K562 (cell line): ENCODE measurements around the gene CABP2. TPM values are rescaled to one million over a fixed set of nuclear protein-coding genes. Genes with fewer than 3 reads are reported as not detected.

Experiments
- HDAC8 ChIP-seq: fragments of 450-650 bp; IDR thresholded peaks from 2 replicates; pipeline ENCODE4 v1.6.1; 2016; ENCODE audit warnings: mild to moderate bottlenecking, missing genetic modification characterization, moderate library complexity, missing compliant biosample characterization
- MYBL2 ChIP-seq, 2 experiments: fragments of 450-650 bp in 1 of 2; sonication (generic) in 1 of 2; formaldehyde crosslinking in 1 of 2; IDR thresholded peaks; 2 replicates each; pipeline versions ENCODE4 v1.6.1 to v1.8.1; 2017 to 2022; ENCODE audit warnings: borderline replicate concordance in 1 of 2, inconsistent platforms in 1 of 2, low read depth in 1 of 2, mild to moderate bottlenecking in 1 of 2, missing genetic modification reagents in 1 of 2, moderate library complexity in 1 of 2
- NFIC ChIP-seq: fragments of 450-650 bp; IDR thresholded peaks from 2 replicates; pipeline ENCODE4 v1.6.1; 2017; ENCODE audit warnings: mild to moderate bottlenecking, inconsistent platforms
- RFX1 ChIP-seq: fragments of 450-650 bp; IDR thresholded peaks from 2 replicates; pipeline ENCODE4 v1.6.1; 2016; ENCODE audit warnings: mild to moderate bottlenecking, moderate library complexity
- TRIM24 ChIP-seq, 2 experiments: fragments of 450-650 bp; IDR thresholded peaks; 2 replicates each; pipeline ENCODE4 v1.6.1; 2016
- ZNF217 ChIP-seq: sonication (generic); formaldehyde crosslinking; IDR thresholded peaks from 2 replicates; pipeline ENCODE4 v1.8.0; 2022; ENCODE audit warnings: mild to moderate bottlenecking, missing genetic modification reagents
- ZNF41 ChIP-seq: fragments of 250-450 bp; sonication (Bioruptor Pico); conservative IDR thresholded peaks from 2 replicates; pipeline ENCODE4 v1.4.0; 2020; ENCODE audit warnings: mild to moderate bottlenecking
- ZNF507 ChIP-seq: conservative IDR thresholded peaks from 2 replicates; pipeline ENCODE4 v1.6.1; 2017; ENCODE audit warnings: missing genetic modification characterization, missing compliant biosample characterization
- ZSCAN29 ChIP-seq: fragments of 450-650 bp; IDR thresholded peaks from 2 replicates; pipeline ENCODE4 v1.6.1; 2017
- polyA plus RNA-seq, 8 experiments: library from polyadenylated mRNA; depleted of rRNA in 4 of 8; stranded (reverse) in 5 of 8; unstranded in 3 of 8; fragments of >200 nt; fragmentation: Nextera tagmentation in 2 of 8; fragmentation: Illumina TruSeq in 1 of 8; extraction: Ambion mirVana in 2 of 8; extraction: Trizol in 1 of 8; gene quantifications; 2 replicates each; pipeline versions ENCODE4 v1.2.1 to v1.2.3, GENCODE V29; 2011 to 2014; ENCODE audit warnings: inconsistent platforms in 1 of 8, missing spikeins in 1 of 8
- total RNA-seq, 7 experiments: library from RNA; depleted of rRNA in 6 of 7; stranded (reverse); fragments of >200 nt in 6 of 7; fragmentation: Illumina TruSeq in 2 of 7; extraction: Trizol in 2 of 7; gene quantifications; 2 replicates each; pipeline versions ENCODE4 v1.2.1 to v1.2.3, GENCODE V29; 2011 to 2021; ENCODE audit warnings: low replicate concordance in 1 of 7
- TF ChIP-seq, protein P1 (sequence below), 2 experiments: IDR thresholded peaks; 2 replicates each; pipeline ENCODE4 v1.6.1; 2011; ENCODE audit warnings: borderline replicate concordance in 1 of 2, control low read depth in 1 of 2, low read depth in 1 of 2, low read length in 1 of 2, mild to moderate bottlenecking in 1 of 2, mixed read lengths in 1 of 2, moderate library complexity in 1 of 2; ENCODE audit not compliant: insufficient read depth in 1 of 2, insufficient read length in 1 of 2, poor library complexity in 1 of 2, severe bottlenecking in 1 of 2; ENCODE audit errors: extremely low read depth in 1 of 2
- TF ChIP-seq, protein P2 (sequence below): fragments of 450-650 bp; IDR thresholded peaks from 2 replicates; pipeline ENCODE4 v1.6.1; 2017; ENCODE audit warnings: antibody characterized with exemption
- TF ChIP-seq, protein P3 (sequence below): fragments of 250-450 bp; sonication (Bioruptor Pico); IDR thresholded peaks from 2 replicates; pipeline ENCODE4 v1.4.0; 2020; ENCODE audit warnings: mild to moderate bottlenecking, moderate library complexity
- TF ChIP-seq, protein P4 (sequence below): sonication (generic); formaldehyde crosslinking; IDR thresholded peaks from 2 replicates; pipeline ENCODE4 v1.8.0; 2022; ENCODE audit warnings: mild to moderate bottlenecking, missing genetic modification reagents
- TF ChIP-seq, protein P5 (sequence below): fragments of 450-650 bp; formaldehyde crosslinking; IDR thresholded peaks from 2 replicates; pipeline ENCODE4 v1.4.0; 2020; ENCODE audit warnings: mild to moderate bottlenecking
- TF ChIP-seq, protein P6 (sequence below): sonication (generic); formaldehyde crosslinking; IDR thresholded peaks from 2 replicates; pipeline ENCODE4 v1.8.1; 2023; ENCODE audit warnings: mild to moderate bottlenecking, missing genetic modification reagents

The CABP2 gene
- total and polyA plus RNA-seq, 9 of the 15 experiments (the other 6 are each of a cell fraction or from before 2014, with no cell fraction given): not detected

DNA sequence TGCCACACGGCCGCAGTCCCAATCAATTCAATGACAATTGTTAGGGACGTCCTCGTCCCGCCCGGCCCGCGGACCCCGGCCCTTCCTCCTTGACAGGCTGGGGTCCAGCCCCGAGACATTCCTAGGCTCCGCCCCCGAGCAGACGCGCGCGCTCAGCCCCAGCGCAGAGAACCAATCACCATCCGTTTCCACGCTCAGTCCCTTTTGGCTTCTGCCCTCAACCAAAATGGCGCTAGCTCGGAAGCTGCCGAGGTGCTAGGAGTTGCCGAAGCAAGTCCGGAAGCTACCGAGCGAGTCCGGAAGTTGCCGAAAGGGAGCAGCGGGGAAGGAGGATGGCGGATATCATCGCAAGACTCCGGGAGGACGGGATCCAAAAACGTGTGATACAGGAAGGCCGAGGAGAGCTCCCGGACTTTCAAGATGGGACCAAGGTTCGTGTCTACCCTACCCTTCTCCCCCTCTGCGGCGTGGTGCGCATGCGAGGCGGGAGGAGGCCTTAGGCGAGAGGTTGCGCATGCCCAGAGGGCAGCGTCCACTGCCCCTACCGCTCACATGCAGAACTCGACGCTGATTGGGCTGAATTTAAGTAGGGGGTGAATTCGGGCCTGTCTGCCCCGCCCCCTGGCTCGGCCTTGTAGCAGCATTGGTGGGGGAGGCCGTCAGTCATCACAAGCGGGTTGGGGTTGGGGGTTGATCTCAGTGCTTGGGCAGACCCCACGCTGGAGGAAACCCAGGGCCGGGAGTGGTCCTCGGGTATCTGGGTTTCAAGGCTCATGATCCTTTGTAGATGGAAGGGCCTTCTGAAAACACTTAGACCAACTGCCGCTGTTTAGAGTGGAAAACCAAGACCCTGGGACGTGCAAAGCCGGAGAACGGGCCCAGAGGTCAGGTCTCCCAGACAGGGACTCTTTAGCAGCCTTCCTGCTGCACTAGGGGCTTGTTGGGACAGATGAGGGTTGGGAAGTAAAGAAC is 40.1 kb downstream of the CABP2 start, which contains the start of gene AIP (continued):
- TF ChIP-seq, protein P1, sequence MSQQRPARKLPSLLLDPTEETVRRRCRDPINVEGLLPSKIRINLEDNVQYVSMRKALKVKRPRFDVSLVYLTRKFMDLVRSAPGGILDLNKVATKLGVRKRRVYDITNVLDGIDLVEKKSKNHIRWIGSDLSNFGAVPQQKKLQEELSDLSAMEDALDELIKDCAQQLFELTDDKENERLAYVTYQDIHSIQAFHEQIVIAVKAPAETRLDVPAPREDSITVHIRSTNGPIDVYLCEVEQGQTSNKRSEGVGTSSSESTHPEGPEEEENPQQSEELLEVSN (IDR thresholded peaks at IDR 0.05; ENCODE audit: borderline replicate concordance in 1 of 2, extremely low read depth in 1 of 2, insufficient read depth in 1 of 2, insufficient read length in 1 of 2, low read depth in 1 of 2, low read length in 1 of 2, poor library complexity in 1 of 2, severe bottlenecking in 1 of 2): peak; percentile 100
- TF ChIP-seq NFIC (no peak), MYBL2 (IDR thresholded peaks at IDR 0.05; ENCODE audit: low read depth) (no peak), MYBL2 (CRISPR knock-in tag; IDR thresholded peaks at IDR 0.05; ENCODE audit: borderline replicate concordance) (no peak), ZNF507 (no peak), TRIM24 (IDR thresholded peaks at IDR 0.05) (no peak), ZNF217 (CRISPR knock-in tag) (no peak), RFX1 (no peak), ZSCAN29 (no peak), HDAC8 (tag) (peak; percentile 84), ZNF41 (CRISPR knock-in tag) (no peak)
- TF ChIP-seq, protein P2, sequence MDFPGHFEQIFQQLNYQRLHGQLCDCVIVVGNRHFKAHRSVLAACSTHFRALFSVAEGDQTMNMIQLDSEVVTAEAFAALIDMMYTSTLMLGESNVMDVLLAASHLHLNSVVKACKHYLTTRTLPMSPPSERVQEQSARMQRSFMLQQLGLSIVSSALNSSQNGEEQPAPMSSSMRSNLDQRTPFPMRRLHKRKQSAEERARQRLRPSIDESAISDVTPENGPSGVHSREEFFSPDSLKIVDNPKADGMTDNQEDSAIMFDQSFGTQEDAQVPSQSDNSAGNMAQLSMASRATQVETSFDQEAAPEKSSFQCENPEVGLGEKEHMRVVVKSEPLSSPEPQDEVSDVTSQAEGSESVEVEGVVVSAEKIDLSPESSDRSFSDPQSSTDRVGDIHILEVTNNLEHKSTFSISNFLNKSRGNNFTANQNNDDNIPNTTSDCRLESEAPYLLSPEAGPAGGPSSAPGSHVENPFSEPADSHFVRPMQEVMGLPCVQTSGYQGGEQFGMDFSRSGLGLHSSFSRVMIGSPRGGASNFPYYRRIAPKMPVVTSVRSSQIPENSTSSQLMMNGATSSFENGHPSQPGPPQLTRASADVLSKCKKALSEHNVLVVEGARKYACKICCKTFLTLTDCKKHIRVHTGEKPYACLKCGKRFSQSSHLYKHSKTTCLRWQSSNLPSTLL: no peak
- TF ChIP-seq, protein P3, sequence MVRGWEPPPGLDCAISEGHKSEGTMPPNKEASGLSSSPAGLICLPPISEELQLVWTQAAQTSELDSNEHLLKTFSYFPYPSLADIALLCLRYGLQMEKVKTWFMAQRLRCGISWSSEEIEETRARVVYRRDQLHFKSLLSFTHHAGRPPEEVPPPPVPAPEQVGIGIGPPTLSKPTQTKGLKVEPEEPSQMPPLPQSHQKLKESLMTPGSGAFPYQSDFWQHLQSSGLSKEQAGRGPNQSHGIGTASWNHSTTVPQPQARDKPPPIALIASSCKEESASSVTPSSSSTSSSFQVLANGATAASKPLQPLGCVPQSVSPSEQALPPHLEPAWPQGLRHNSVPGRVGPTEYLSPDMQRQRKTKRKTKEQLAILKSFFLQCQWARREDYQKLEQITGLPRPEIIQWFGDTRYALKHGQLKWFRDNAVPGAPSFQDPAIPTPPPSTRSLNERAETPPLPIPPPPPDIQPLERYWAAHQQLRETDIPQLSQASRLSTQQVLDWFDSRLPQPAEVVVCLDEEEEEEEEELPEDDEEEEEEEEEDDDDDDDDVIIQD (CRISPR knock-in tag): no peak
- TF ChIP-seq, protein P4, sequence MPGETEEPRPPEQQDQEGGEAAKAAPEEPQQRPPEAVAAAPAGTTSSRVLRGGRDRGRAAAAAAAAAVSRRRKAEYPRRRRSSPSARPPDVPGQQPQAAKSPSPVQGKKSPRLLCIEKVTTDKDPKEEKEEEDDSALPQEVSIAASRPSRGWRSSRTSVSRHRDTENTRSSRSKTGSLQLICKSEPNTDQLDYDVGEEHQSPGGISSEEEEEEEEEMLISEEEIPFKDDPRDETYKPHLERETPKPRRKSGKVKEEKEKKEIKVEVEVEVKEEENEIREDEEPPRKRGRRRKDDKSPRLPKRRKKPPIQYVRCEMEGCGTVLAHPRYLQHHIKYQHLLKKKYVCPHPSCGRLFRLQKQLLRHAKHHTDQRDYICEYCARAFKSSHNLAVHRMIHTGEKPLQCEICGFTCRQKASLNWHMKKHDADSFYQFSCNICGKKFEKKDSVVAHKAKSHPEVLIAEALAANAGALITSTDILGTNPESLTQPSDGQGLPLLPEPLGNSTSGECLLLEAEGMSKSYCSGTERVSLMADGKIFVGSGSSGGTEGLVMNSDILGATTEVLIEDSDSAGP (CRISPR knock-in tag): peak; percentile 78; the same call in 1 of the 2 replicates
- TF ChIP-seq, protein P5, sequence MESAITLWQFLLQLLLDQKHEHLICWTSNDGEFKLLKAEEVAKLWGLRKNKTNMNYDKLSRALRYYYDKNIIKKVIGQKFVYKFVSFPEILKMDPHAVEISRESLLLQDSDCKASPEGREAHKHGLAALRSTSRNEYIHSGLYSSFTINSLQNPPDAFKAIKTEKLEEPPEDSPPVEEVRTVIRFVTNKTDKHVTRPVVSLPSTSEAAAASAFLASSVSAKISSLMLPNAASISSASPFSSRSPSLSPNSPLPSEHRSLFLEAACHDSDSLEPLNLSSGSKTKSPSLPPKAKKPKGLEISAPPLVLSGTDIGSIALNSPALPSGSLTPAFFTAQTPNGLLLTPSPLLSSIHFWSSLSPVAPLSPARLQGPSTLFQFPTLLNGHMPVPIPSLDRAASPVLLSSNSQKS: no peak
- TF ChIP-seq, protein P6, sequence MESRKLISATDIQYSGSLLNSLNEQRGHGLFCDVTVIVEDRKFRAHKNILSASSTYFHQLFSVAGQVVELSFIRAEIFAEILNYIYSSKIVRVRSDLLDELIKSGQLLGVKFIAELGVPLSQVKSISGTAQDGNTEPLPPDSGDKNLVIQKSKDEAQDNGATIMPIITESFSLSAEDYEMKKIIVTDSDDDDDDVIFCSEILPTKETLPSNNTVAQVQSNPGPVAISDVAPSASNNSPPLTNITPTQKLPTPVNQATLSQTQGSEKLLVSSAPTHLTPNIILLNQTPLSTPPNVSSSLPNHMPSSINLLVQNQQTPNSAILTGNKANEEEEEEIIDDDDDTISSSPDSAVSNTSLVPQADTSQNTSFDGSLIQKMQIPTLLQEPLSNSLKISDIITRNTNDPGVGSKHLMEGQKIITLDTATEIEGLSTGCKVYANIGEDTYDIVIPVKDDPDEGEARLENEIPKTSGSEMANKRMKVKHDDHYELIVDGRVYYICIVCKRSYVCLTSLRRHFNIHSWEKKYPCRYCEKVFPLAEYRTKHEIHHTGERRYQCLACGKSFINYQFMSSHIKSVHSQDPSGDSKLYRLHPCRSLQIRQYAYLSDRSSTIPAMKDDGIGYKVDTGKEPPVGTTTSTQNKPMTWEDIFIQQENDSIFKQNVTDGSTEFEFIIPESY (CRISPR knock-in tag): peak; percentile 97
